ENCODE results near the gene ROCK2.

ROCK2 gene

DNA sequence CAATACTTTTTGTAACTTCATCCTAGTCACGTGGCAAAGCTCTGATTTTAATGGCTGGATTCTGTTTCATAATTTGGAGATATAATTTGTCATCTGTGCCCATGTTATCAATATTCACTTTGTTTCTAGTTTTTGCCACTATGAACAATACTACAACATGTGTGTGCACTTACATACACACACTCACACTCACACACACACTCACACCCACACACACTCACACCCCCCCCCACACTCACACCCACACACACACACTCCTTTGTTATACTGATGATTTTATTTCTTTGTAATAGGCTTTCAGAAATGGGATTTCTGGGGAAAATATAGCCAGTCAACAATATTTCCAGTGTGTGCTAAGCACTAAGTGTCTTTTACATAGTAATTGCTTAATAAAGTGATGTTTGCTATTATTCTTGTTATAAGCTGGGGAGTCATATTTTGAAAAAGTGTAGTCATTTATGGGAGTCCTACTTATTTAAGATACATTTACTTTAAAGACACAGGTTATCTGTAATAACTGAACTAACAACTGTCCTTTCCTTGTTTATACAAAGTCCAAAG, 22.8 kb upstream of the ROCK2 start:
- no peak for DNase-seq (ENCODE audit: low read depth)

DNA sequence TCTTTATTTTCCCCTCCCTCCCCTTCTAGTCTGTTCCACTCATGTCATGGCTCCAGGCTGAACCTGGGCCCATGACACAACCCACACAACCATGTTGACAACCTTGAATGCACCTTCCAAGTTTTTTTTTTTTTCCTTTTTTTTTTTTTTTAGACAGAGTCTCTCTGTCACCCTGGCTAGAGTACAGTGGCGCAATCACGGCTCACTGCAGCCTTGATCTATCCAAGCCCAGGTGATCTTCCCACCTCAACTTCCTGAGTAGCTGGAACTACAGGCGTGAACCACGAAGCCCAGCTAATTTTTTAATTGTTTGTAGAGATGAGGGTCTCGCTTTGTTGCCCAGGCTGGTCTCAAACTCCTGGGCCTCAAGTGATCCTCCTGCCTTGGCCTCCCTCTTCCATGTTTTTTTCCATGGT, 21.9 kb upstream of the ROCK2 start:
- DNase-seq (ENCODE audit: low read depth) = no peak

DNA sequence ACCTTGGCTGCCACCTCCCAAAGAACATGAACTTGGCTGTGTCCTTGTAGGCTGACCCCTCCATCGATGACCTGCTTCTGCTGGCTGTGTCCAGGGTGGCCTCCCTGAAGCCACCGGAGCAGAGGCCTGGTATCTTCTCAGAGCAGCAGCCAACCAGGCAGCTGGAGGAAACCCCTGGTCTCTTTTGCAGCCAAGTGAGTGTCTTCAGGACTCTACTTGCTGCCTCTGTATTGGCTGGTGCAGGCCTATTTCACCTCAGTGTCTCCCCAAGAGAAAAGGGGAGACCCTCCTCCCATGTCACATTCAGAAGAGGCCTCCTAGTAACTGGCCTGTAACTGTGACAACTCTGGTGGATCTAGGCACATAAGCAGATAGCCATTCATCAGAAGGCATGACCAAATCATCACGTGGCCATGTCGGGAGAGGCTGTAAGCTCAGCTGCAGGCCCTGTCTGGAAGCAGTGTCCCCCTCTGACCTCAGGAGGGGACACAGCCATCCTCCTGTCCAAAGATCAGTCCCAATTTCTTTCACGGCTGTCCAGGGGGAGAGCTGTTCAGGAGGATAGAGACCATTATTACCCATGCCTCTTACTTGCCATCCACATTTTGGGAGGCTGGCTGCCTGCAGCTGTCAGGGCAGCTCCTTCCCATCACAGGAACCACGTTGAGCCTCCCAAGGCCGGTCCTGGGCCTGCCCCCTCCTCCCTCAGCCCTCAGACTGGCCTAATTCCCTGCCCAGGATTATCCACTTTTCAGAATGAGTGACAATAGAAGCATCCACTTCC, 20.9 kb upstream of the ROCK2 start:
- DNase-seq (ENCODE audit: low read depth) = no peak

DNA sequence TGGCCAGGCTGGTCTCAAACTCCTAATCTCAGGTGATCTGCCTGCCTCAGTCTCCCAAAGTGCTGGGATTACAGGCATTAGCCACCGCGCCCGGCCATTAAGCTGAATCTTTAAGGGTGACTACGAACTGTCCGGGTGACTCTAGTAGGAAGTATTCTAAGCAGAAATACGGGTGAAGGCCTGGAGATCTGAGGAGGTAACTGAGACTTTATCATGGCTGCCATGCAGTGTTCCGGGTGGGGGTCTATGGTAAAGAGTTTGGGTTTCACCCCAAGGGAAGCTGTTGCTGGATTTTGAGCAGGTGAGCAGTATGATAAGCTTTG, 20.1 kb upstream of the ROCK2 start:
- DNase-seq (ENCODE audit: low read depth) = no peak

DNA sequence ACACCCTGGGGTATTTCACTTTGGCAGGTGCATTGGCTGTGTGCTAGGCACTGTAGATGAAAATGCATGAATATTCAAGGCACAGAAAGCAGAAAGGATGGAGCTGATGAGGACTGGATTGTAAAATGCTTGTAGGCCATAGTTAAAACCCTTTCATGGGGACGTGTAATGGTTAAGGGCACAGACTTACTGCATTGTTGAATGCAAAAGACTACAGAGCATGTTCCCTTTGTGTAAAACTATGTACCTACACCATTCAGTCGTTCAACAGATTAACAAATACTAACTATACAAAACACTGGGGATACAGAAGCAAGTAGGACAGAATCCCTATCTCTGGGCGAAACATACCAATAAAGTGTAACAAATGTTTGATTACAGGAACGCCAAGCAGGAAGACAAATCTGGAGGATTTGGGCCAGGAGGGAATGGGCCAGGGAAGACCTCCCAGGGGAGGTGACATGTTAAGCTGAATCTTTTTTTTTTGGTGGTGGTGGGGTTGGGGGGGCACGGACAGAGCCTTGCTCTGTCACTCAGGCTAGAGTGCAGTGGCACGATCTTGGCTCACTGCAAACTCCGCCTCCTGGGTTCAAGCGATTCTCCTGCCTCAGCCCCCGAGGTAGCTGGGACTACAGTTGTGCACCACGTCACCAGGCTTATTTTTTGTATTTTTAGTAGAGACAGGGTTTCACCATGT, 19.6 kb upstream of the ROCK2 start:
- no peak for DNase-seq (ENCODE audit: low read depth)

DNA sequence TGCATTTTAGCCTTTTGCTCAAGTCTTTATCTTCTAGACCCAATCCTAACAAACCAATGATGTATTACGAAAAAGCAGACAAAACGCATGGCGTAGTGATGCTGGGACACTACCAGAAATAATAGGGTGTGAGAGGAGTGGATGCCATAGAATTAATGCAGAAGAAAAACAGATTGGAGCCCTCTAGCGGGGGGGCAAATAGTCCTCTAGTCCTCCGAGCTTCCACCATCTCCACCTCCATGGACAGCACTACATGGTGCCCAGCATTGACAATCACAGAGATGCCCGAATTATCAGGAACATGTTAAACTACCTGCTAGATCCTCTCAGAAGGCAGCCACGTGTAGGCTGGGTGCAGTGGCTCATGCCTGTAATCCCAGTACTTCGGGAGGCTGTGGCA, 15.4 kb upstream of the ROCK2 start:
- DNase-seq (ENCODE audit: low read depth) = no peak

DNA sequence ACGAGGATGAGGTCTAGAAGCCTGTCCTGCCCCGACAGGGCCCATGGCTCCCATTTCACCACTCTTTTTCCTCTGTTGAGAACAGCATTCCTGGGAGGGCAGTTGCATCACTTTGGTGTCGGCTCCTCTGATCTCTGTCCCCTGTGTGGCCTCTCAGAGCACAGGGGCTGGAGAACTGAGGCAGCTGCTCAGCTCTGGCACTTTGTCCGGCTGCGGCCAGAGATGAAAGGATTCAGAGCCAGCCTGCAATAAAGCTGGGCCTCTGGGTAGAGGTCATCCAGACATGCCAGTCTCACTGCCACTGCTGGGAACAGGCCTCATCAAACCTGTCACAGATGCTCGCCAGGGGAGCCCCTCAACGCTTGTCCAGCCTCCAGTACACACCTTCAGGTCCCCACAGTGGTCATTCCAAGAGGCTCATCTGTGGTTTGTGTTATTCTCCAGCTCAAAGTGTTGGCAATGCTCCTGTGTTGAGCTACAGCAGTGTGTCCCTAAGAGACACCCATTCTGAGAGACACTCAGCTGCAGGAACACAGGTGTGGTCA, 13.1 kb upstream of the ROCK2 start:
- DNase-seq (ENCODE audit: low read depth) = no peak

DNA sequence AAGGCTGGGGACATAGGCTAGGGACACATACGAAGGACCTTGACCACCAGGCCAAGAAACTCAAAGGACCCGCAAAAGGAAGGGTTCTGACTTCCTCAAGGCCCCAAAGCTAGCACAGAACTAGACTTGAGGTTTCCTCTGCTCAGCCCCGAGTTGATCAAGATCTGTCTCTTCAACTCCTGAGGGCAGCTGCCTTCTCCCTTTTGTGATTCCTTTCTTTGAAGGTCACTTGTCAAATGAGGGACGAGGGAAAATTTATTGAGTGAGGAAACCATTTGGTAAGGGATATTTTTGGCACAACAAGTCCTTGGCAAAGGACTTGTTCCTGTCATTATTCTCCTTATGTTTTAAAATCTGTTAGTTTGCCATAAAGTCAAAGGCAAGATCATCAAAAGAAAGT, 12.3 kb upstream of the ROCK2 start:
- no peak for DNase-seq (ENCODE audit: low read depth)

DNA sequence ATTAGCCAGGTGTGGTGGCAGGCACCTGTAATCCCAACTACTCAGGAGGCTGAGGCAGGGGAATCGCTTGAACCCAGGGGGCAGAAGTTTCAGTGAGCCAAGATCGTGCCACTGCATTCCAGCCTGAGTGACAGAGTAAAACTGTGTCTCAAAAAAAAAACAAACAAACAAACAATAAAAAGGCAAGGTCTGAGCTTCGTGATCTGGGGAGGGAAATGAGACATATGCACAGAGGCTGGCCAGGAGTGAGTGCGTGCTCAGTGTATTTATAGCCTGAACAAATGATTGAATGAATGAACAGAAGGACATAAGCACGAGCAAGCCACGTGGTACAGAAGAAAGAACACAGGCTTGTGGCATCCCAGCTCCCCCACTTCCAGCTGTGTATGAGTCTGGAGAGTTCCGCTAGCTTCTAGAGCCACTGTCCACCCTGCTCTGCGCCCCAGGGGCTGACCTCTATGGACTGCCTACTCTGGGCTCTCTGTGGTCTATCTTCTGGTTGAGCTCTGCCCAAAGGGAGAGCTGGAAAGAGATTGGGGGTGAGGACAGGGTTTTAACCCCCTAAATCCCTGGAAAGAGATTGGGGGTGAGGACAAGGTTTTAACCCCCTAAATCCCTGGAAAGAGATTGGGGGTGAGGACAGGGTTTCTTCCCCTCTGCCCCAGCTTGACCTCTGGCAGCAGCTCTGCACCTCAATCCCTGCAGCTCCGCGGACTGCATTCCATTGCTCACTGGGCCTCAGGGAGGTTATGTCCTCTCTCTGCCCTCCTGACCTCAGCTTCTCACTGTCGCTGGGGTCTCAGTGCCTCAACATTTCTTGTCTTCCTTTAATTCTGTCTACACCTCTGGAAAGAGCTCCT, 11.0 kb upstream of the ROCK2 start:
- no peak for DNase-seq (ENCODE audit: low read depth)

DNA sequence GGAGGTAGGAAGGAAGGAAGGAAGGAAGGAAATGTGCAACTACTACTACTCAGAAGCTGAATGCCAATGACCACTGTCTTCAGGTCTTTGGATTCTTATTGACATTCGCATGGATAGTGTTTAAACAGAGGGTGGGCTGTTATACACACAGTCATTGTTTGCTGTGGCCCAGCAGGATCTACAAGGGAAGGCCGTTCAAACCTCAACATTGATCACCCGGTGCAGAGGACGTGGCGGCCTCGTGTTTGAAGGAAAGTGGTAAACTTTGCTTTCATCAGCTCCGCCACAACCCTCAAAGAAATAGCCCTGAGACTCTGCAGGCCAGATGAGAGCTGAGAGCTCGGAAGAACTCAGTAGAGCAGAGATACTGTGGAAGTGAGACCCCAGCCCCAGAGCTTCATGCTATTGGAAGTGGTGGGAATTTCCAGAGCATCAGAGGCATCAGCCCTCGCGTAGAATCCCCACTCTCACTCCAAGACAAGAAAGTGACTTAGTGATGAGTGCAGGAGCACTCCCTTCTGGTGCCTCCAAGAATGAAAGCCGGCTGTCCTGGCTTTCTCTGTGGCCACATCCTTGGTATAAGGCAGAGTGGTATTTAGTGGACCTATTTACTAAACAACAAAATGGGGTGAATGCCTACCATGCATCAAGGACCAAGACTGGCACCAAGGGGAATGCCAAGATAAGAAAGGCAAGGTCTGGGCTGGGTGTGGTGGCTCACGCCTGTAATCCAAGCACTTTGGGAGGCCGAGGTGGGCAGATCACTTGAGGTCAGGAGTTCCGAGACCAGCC, 10.1 kb upstream of the ROCK2 start:
- DNase-seq (ENCODE audit: low read depth) = no peak

DNA sequence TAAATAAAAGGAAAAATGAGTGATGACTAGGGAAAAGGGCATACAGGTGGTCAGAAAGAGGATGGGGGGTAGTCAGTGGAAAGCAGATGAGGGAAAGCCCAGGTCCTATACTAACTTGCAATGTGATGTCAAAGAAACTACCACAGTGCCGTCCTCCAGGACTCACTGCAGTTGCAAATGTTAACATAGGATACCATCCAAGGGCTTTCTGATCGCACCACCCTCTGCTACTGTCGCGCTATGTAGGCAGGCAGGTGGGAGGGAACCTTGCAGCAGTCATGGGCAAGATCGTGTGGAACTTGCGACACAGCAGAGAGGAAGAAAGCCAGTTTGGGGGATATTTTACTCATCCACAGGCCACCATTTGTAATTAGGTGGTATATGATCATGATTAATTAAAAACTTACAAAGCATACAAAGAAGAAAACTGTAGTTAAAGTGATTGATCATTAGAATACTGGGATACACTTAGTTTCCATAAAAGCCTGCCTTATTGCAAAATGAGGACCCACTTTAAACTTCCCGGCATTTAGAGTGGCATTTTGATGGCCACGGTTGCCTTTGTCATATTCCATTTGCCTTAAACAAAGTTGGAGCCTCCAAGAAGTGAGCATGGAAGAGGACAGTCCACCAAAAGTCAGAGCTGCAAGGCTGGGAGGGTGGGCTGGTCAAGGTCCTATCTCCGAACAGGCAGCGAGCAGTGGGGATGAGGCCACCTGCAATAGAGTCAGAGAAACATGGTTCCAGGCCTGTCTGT, 8.5 kb upstream of the ROCK2 start:
- DNase-seq (ENCODE audit: low read depth) = no peak

DNA sequence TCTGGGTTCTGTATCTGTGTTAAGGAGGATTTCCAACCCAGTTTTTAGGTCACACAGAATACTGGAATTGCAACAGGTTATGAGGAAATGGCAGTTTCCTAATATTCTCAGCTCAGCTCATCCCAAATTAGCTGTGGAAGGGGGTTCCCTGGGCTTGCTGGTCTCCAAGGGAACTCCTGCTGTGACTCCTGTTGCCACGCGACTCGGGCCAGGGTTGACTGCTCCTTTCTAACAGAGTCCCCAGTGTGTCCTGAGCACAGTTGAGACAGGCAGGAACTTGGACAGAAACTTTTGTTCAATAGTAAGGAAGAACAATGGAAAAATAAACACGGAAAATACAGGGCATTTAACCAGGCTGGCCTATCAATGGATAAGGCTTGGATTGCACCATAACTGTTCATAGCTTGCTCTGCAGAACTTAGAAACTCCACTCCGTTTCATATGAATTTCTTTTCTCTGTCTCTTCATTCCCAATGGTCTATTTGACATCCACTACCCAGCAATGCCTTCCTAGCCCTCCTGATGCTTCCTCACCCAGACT, 3.8 kb upstream of the ROCK2 start:
- no peak for DNase-seq (ENCODE audit: low read depth)

DNA sequence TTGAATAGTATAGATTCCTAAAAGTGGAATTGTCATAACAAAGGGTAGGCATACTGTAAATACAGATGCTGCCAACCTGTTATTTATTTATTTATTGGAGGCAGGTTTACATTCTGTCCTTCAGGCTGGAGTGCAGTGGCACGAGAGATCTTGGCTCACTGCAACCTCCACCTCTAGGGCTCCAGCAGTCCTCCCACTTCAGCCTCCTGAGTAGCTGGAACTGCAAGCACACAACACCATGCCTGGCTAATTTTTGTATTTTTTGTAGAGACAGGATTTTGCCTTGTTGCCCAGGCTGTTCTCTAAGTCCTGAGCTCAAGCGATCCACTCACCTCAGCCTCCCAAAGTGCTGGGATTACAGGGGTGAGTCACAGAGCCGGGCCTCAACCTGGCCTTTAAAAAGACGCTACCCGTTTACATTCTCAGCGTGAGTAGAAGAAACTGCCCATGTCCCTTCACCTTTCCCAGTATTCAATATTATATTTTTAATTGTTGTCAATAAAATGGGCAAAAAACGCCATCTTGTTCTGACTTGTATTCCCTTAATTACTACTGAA, 3.0 kb upstream of the ROCK2 start:
- no peak for DNase-seq (ENCODE audit: low read depth)

DNA sequence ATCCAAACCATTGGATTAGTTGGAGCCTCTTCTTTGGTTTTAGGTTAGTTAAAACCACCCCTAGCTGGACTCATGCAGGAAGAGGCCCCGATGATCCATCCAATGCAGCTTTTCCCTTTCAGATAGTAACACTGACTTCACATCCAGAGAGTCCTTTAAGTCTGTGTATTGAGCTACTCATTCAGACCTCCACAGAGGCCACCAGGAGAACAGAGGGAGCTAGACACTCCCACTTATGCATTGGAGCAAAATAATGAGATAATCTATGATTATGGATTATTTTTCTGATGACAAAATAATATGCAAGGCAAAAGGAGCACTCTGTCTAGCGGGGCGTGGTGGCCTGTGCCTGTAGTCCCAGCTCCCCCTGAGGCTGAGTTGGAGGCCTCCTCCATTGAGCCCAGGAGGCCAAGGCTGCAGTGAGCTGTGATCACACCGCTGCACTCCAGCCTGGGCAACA, 1.6 kb upstream of the ROCK2 start:
- DNase-seq (ENCODE audit: low read depth) = no peak

DNA sequence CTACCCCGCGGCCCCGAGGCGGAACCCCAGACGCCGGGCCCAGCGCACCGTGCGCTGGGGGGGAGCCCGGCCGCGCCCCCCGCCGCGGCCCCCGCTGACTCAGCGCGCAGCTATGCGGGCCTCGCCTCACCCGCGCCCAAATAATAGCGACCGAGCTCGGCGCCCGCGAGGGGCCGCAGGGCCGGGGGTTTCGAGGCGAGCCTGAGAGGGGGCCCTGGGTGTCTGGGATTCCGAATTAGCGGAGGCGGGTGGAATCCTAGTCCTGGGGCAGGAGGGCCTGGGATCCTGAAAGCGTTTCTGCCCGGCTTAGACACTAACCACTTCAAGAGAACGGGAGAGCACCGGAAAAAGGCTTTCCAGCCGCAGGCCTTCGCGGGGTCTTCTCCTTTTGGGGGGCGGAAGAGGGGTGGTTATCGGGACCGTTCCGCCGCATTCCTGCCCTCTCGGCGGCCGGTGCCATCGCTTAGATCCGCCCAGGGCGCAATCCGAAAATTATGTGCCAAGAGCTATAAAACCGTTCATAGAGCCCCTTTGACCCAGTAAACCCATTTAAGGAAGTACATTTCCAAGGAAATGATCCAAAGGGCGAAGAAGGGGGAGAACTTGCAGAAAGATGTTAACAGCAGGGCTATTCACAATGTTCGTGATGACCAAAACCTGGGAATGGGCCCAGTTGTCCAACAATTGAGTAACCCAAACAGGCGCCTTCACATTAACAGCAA, 681 bp upstream of the ROCK2 start:
- DNase-seq (ENCODE audit: low read depth) = no peak

DNA sequence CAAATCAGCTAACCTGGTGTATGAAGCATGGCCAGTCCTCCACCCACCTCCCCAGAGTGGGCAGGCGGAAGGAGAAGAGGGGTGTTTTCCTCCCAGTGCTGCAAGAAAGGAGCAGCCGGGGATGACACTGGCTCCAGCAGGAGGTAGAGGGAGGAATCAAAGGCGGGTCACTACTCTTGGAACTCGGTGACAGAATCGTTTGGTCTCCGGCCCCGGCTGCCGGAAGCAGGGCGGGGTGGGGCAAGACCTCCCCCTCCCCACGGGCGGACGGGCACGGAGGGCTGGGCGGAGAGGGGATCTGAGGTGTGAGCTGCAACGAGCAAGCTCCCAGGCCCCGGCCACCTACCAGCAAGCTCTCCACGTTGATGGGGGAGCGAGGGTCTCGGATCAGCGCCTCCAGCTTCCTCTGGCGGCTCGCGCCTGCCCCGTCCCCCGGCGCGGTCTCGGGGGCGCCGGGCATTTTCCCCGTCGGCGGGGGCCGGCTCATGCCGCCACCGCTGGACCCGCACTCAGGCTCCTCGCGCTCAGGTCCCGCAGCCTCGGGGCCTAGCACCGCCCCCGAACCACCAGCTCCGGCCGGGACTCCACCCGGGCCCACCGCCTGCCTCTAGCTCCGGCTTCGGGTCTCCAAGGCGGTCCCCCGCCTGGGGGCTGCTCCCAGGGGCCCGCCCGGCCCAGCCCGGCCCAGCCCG, 640 bp downstream of the ROCK2 start:
- no peak for DNase-seq (ENCODE audit: low read depth)

DNA sequence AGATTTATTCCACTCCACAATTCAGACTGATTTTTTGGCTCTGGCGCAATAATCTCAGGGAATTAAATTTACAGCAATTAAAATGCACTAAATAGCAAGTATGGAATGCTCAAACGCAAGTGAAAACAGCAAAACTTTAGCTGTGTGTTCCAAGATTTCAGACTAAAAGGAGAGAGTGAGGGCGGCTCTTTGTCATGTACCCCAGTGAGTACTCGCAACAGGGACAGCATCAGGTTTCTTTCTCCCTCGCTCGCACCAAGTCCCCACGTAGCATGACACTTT, 1.1 kb downstream of the ROCK2 start:
- DNase-seq (ENCODE audit: low read depth) = no peak

DNA sequence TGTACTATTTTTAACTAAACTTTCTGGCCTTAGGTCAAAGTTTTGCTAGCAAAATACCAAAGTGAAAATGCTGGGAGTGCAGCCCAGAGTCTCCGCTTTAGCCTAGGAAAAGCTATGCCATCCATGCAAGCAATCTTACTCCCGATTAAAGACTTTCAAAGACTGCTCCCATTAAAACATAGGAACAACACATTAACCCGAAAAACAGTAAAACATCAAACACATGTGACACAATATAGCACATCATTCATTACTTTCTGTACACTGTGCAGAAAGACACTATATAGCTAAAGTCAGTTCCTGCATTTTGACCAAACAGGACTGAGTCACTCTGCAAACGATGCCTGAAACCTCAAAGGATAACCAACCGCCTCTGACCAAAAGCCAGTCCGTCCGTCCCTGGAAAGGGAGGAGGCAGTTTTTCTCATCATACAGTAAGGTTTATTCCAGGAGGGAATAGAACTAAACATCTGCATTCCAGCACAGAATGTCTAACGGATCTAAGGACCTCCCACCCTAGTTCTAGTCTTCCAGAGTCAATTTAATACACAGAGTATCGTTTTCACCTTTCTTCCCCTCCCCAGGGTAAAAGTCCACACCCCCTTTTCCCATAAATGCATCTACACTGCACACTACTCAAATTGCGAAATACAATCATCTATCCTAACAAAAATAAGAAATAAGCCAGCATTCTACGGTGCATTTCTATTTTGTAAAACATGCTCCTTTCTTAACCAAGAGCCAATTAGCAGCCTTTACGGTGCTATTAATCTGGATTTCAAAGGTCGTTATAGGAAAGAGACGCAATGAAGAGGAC, 1.7 kb downstream of the ROCK2 start:
- DNase-seq (ENCODE audit: low read depth) = no peak

Data from stimulated activated CD8-positive, alpha-beta memory T cell treated with anti-CD3 and anti-CD28 coated beads, Interleukin-7, amount 100 ng/mL, for 24 hours (primary cell).